T47D (cell line): Measurements from ENCODE around the gene DDN.

ENCODE experiments used
- DNase-seq, 2 experiments: peaks; one replicate each; pipeline versions ENCODE4 v3.0.0 to v3.0.0-alpha.2; 2011 to 2012; ENCODE audit warnings: low read depth in 1 of 2, low spot score in 1 of 2
- JUND ChIP-seq: IDR thresholded peaks from 2 replicates; pipeline ENCODE4 v1.6.1; 2012; ENCODE audit warnings: low read depth
- in situ Hi-C: cut with HindIII; loops from 2 replicates; pipeline ENCODE4 v1.10.0; 2016; ENCODE audit warnings: low sequenced_read_pairs, low pct_unique_long_range_greater_than_20kb

Gene DDN

DNA sequence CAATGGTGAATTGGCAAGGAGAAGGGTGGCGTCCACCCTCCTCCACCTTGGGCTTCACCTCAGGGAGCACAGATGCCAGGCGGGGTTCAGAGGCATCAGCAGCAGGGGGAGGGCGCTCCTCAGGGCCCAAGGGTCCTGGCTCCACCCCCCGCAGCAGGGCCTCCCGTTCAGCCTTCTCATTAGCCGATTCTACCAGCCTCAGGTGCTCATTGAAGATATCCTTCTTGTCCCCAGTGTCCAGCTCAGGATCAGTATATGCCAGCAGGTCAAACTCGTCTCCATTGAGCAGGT is 38.7 kb upstream of the DDN start:
- TF ChIP-seq JUND: no peak
- in situ Hi-C loops: no loop called here
- no peak for DNase-seq

- TF ChIP-seq JUND: no peak
- in situ Hi-C loops: no loop called here
- DNase-seq: no peak
Observed at GRCh38 chr12:49037111-49037946, 38.2 kb upstream of the DDN start.

GRCh38 chr12:49036029-49036428 is 36.9 kb upstream of the DDN start:
- no peak for DNase-seq
- TF ChIP-seq JUND: no peak
- in situ Hi-C loops: no loop called here

GRCh38 chr12:49034286-49034622 is 35.1 kb upstream of the DDN start:
- in situ Hi-C loops: no loop called here
- DNase-seq: no peak
- no peak for TF ChIP-seq JUND

- in situ Hi-C loops: no loop called here
- no peak for DNase-seq
- no peak for TF ChIP-seq JUND
Observed at GRCh38 chr12:49033611-49034285, 34.6 kb upstream of the DDN start.

DNA sequence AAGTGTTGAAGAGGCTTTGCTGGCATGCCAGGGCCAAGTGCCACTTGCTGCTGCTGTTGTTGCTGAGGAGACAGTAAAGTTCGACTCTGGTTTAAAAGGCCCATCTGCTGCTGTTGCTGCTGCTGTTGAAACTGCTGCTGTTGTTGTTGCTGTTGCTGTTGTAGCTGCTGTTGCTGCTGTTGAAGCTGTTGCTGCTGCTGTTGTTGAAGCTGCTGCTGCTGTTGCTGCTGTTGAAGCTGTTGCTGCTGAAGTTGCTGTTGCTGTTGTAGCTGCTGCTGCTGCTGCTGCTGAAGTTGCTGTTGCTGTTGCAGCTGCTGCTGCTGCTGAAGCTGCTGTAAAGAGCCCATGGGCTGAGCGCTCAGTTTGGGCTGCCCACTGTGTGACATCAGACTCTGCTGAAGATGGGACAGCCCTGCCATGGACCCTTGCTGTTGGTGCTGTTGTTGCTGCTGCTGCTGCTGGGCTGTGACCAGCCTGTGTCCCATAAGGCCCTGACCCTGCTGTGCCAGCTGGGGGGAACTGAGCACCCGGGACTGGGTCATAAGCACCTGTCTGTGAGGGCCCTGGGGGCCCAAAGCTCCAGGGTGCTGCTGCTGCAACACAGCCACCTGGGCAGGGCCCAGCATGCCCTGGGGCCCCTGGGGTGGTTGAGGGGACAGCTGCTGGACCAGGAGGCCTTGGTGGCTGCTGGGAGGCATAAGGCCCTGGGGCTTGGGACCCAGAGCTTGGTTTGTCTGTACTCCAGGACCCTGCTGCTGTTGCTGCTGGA is 33.7 kb upstream of the DDN start:
- TF ChIP-seq JUND: no peak
- no peak for DNase-seq
- in situ Hi-C loops: no loop called here

DNA sequence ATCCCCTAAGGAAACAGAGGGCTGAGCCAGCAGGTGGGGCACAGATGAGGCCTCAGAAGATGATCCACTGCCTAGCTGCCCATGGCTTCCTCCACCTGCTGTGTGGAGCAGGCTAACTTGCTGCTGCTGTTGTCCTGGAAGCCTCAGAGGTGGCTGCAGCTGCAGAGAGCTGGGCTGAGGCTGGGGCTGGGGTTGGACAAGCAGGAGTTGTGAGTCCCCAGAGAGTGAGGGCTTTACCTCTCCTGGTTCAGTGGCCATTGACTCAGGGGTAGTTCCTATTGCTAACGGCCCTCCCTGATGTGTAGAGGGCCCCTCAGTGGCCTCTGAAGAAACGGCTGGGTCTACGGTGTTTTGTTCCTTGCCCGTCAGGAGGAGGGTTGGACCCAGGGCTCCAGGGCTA is 33.1 kb upstream of the DDN start:
- in situ Hi-C loops: no loop called here
- TF ChIP-seq JUND: no peak

GRCh38 chr12:49031573-49032161 is 32.5 kb upstream of the DDN start:
- no peak for DNase-seq
- in situ Hi-C loops: no loop called here
- TF ChIP-seq JUND: no peak

More for the DNA sequence above, 33.1 kb upstream of the DDN start:
- no peak for DNase-seq

- TF ChIP-seq JUND: no peak
- in situ Hi-C loops: no loop called here
- DNase-seq: no peak
Observed at GRCh38 chr12:49030714-49031572, 31.8 kb upstream of the DDN start.

DNA sequence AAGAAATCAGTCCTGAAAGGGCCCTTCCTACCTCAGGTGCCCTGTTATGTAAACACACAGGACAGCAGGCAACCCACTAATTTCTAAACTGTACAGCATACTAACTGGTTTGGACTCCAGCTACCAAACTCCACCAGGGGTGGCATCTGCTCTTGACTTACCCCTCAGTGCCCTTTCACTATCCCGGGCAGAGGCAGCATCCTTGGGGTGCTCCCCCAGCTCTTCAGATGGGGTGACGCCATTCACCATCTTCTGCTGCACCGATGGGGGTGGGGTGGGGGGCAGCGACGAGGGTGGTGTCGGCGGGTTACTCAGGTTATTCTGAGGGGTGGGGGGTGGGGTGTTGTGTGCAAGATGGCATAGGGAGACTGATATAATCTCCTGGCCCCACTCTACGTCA is 30.9 kb upstream of the DDN start:
- no peak for DNase-seq
- TF ChIP-seq JUND: no peak
- in situ Hi-C loops: no loop called here

- in situ Hi-C loops: no loop called here
- TF ChIP-seq JUND: no peak
- DNase-seq: no peak
Observed at GRCh38 chr12:49028666-49029275, 29.6 kb upstream of the DDN start.
